Measurements from ENCODE around the gene PDGFB.

PDGFB gene

DNA sequence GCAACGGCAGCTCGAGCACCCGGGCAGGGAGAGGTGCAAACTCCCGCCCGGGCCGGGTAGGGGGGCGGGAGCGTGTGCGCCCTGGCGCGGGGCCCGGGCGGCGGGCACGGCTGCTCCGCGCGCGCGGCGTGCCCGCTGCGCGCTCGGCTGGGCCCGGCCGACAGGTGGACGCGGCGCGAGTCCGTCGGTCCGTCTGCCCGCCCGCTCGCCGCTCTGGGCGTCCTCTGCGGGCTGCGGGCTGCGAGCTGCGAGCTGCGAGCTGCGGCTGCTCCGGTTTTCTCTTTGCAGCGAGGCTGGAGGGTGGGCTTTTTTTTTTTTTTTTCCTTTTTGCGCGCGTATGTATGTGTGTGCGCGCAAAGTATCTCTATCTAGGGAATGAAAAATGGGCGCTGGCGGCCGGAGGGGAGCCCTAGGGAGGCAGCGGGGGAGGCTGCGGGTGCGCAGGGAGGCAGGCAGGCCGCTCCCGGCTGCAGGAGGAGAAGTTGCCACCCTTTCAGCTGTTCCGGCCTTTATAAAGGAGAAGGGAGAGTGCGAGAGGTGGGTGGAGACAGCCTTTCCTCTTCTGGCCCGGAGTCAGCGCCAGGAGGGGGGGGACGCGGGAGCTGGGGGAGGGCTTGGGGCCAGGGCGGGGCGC lies at the start of gene PDGFB:
PDGFB (minus strand) TSS at position 487 of the 634 bp plus-strand sequence. CDS start 1,019 bp downstream, outside the sequence.
- H3K79me2 ChIP-seq (ENCODE audit: low read length), result peaks cover 21% of the 10 kb centered on the region
- peak within 1 kb of the TSS; percentile 98 for H3K4me2 ChIP-seq (ENCODE audit: low read depth, low read length)
- peaks cover 15% of the 10 kb centered on the region for H3F3A ChIP-seq (ENCODE audit: insufficient read depth, low read length)
- no peak within 1 kb of the TSS for H3K27ac ChIP-seq (ENCODE audit: low read length)
- no peaks in the 10 kb centered on the region for H4K20me1 ChIP-seq (ENCODE audit: insufficient read depth, low read length)
- peak within 1 kb of the TSS; percentile 68; the same call in 1 of the 2 replicates for H3K9ac ChIP-seq (ENCODE audit: low read length)
- no peaks in the 10 kb centered on the region for H3K9me2 ChIP-seq (replicated peaks; ENCODE audit: insufficient read depth, low read length)
- H3K4me3 ChIP-seq (ENCODE audit: low read length), result peak within 1 kb of the TSS; percentile 84
- peak within 1 kb of the TSS; percentile 42; the same call in 1 of the 2 replicates for H2AFZ ChIP-seq (ENCODE audit: low read length)
- DNase-seq, result peak; percentile 38
- no peaks in the 10 kb centered on the region for H3K36me3 ChIP-seq (replicated peaks; ENCODE audit: insufficient read depth, low read length)
- no peaks in the 10 kb centered on the region for H3K9me3 ChIP-seq (replicated peaks; ENCODE audit: insufficient read depth, low read length)
- no peak for TF ChIP-seq EZH2 (optimal IDR thresholded peaks at IDR 0.05; ENCODE audit: low read depth, low read length)
- TF ChIP-seq, protein P1, sequence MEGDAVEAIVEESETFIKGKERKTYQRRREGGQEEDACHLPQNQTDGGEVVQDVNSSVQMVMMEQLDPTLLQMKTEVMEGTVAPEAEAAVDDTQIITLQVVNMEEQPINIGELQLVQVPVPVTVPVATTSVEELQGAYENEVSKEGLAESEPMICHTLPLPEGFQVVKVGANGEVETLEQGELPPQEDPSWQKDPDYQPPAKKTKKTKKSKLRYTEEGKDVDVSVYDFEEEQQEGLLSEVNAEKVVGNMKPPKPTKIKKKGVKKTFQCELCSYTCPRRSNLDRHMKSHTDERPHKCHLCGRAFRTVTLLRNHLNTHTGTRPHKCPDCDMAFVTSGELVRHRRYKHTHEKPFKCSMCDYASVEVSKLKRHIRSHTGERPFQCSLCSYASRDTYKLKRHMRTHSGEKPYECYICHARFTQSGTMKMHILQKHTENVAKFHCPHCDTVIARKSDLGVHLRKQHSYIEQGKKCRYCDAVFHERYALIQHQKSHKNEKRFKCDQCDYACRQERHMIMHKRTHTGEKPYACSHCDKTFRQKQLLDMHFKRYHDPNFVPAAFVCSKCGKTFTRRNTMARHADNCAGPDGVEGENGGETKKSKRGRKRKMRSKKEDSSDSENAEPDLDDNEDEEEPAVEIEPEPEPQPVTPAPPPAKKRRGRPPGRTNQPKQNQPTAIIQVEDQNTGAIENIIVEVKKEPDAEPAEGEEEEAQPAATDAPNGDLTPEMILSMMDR (IDR thresholded peaks at IDR 0.05; ENCODE audit: low read length), result no peak
- TF ChIP-seq EZH2phosphoT487 (IDR thresholded peaks at IDR 0.05; ENCODE audit: low read length), result no peak
- H3K27me3 ChIP-seq (replicated peaks; ENCODE audit: insufficient read depth, low read length), result peaks cover 6% of the 10 kb centered on the region; the same call in 1 of the 2 replicates
- peaks cover 33% of the 10 kb centered on the region for H3K4me1 ChIP-seq (ENCODE audit: low read length)

DNA sequence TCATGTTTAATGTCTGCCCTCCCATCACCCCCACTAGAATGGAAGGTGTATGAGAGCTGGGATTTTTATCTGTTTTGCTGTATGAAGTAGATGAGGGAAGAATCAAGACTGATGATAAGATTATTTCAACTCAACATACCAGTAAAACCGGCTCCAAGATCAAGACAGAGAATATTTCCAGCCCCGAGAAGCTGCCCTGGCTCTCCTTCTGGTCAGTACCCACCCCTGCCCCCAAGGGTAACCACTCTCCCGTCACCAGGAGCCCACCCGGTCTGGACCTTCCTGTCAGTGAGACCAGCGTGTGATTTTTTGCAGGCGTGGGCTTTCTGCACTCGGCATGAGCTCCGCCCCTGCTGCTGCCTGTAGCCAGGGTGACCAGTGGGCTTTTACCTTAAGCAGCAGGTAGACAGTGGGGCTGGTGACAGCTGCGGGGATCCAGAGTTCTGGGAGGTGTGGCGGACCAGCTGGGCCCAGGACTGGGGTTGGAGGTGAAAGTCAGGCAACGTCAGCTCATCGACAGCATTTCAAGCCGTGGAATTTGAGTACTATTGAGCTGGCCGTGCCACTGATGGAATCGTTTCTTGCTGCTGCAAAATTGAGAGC lies 49.1 kb upstream of the PDGFB start:
- H3K9me3 ChIP-seq (replicated peaks; ENCODE audit: insufficient read depth, low read length), result no peaks in the 10 kb centered on the region
- H3K79me2 ChIP-seq (ENCODE audit: low read length), result no peaks in the 10 kb centered on the region
- no peak overlapping the region for H2AFZ ChIP-seq (ENCODE audit: low read length)
- TF ChIP-seq EZH2 (optimal IDR thresholded peaks at IDR 0.05; ENCODE audit: low read depth, low read length), result no peak
- TF ChIP-seq, protein P1 (IDR thresholded peaks at IDR 0.05; ENCODE audit: low read length), result no peak
- H4K20me1 ChIP-seq (ENCODE audit: insufficient read depth, low read length), result no peaks in the 10 kb centered on the region
- no peaks in the 10 kb centered on the region for H3K36me3 ChIP-seq (replicated peaks; ENCODE audit: insufficient read depth, low read length)
- DNase-seq, result no peak
- H3K9me2 ChIP-seq (replicated peaks; ENCODE audit: insufficient read depth, low read length), result no peaks in the 10 kb centered on the region
- peaks cover 9% of the 10 kb centered on the region for H3K4me1 ChIP-seq (ENCODE audit: low read length)
- H3F3A ChIP-seq (ENCODE audit: insufficient read depth, low read length), result no peaks in the 10 kb centered on the region
- no peak overlapping the region for H3K27ac ChIP-seq (ENCODE audit: low read length)
- no peak overlapping the region for H3K4me3 ChIP-seq (ENCODE audit: low read length)
- H3K4me2 ChIP-seq (ENCODE audit: low read depth, low read length), result no peak overlapping the region
- H3K27me3 ChIP-seq (replicated peaks; ENCODE audit: insufficient read depth, low read length), result no peaks in the 10 kb centered on the region
- no peak overlapping the region for H3K9ac ChIP-seq (ENCODE audit: low read length)

DNA sequence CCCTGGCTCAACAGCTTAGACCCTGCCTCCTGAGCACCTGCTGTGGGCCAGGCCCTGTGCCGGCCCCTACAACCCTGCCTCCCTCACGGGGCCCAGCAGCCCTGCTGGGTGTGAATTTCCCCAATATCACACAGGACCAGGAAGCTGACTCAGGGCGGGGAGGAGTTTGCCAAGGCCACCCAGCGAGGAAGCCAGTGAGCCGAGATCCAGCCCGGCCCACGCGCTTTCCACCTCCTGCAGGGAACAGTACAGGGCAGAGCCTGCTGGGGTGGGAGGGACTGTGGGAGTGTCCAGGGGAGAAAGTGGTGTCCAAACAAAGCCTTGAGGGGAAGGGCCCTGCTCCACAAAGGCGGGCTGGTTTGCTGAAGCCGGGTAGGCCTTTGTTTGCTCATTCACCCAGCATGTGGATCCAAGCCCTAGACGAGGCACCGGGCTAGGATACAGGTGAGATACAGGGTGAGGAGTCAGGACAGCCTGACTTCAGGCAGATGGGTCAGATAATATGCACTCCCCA lies 47.8 kb upstream of the PDGFB start:
- DNase-seq, result no peak
- Histone ChIP-seq H3K27me3 (replicated peaks; ENCODE audit: insufficient read depth, low read length) (no peaks in the 10 kb centered on the region), H3K4me3 (ENCODE audit: low read length) (no peak overlapping the region), H3K36me3 (replicated peaks; ENCODE audit: insufficient read depth, low read length) (no peaks in the 10 kb centered on the region), H3K79me2 (ENCODE audit: low read length) (no peaks in the 10 kb centered on the region), H3K4me2 (ENCODE audit: low read depth, low read length) (no peak overlapping the region), H3K27ac (ENCODE audit: low read length) (no peak overlapping the region), H2AFZ (ENCODE audit: low read length) (no peak overlapping the region), H3K9me2 (replicated peaks; ENCODE audit: insufficient read depth, low read length) (no peaks in the 10 kb centered on the region), H3F3A (ENCODE audit: insufficient read depth, low read length) (no peaks in the 10 kb centered on the region), H3K9me3 (replicated peaks; ENCODE audit: insufficient read depth, low read length) (no peaks in the 10 kb centered on the region), H3K4me1 (ENCODE audit: low read length) (peaks cover 8% of the 10 kb centered on the region), H4K20me1 (ENCODE audit: insufficient read depth, low read length) (no peaks in the 10 kb centered on the region), H3K9ac (ENCODE audit: low read length) (no peak overlapping the region)
- TF ChIP-seq EZH2 (optimal IDR thresholded peaks at IDR 0.05; ENCODE audit: low read depth, low read length), result no peak
- TF ChIP-seq, protein P1 (IDR thresholded peaks at IDR 0.05; ENCODE audit: low read length), result no peak

All from MM.1S (cell line).